PFSK-1 (cell line): ENCODE results near the gene SLC6A2.

ENCODE experiments used
- POLR2AphosphoS5 ChIP-seq: IDR thresholded peaks from 2 replicates; pipeline ENCODE4 v1.6.1; 2012; ENCODE audit warnings: low read depth, mild to moderate bottlenecking, control low read depth, low read length, moderate library complexity
- TF ChIP-seq, protein P1 (sequence below), 2 experiments: IDR thresholded peaks; 2 replicates each; pipeline versions ENCODE4 v1.6.1 to v1.8.0; 2011 to 2012; ENCODE audit warnings: low read depth in 2 of 2, low read length in 2 of 2, control low read depth in 1 of 2, inconsistent platforms in 1 of 2, mild to moderate bottlenecking in 1 of 2, moderate library complexity in 1 of 2; ENCODE audit not compliant: insufficient read depth in 1 of 2

GRCh38 chr16:55638256-55638655 lies 17.5 kb upstream of the SLC6A2 start:
- TF ChIP-seq POLR2AphosphoS5, result no peak
- TF ChIP-seq, protein P1, sequence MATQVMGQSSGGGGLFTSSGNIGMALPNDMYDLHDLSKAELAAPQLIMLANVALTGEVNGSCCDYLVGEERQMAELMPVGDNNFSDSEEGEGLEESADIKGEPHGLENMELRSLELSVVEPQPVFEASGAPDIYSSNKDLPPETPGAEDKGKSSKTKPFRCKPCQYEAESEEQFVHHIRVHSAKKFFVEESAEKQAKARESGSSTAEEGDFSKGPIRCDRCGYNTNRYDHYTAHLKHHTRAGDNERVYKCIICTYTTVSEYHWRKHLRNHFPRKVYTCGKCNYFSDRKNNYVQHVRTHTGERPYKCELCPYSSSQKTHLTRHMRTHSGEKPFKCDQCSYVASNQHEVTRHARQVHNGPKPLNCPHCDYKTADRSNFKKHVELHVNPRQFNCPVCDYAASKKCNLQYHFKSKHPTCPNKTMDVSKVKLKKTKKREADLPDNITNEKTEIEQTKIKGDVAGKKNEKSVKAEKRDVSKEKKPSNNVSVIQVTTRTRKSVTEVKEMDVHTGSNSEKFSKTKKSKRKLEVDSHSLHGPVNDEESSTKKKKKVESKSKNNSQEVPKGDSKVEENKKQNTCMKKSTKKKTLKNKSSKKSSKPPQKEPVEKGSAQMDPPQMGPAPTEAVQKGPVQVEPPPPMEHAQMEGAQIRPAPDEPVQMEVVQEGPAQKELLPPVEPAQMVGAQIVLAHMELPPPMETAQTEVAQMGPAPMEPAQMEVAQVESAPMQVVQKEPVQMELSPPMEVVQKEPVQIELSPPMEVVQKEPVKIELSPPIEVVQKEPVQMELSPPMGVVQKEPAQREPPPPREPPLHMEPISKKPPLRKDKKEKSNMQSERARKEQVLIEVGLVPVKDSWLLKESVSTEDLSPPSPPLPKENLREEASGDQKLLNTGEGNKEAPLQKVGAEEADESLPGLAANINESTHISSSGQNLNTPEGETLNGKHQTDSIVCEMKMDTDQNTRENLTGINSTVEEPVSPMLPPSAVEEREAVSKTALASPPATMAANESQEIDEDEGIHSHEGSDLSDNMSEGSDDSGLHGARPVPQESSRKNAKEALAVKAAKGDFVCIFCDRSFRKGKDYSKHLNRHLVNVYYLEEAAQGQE (IDR thresholded peaks at IDR 0.05; ENCODE audit: insufficient read depth in 1 of 2, low read depth in 2 of 2, low read length in 2 of 2), result no peak
